GM18907 (cell line): ENCODE measurements around the gene SPTBN1.
"Not testable (repeated sequence)": the region's sequence is repeated elsewhere in the genome, so short reads cannot be mapped to it uniquely, and the experiment has no call there.

Experiments
- ATAC-seq: cut with Tn5 transposase; IDR thresholded peaks from one replicate; pipeline ENCODE4 v1.9.1; 2021; ENCODE audit warnings: mild to moderate bottlenecking, moderate library complexity; ENCODE audit not compliant: unreplicated experiment

Gene SPTBN1

GRCh38 chr2:54499661-54500060 lies 43.5 kb downstream of the SPTBN1 start:
- ATAC-seq, result no peak

GRCh38 chr2:54500404-54501205 lies 44.5 kb downstream of the SPTBN1 start:
- ATAC-seq, result no peak

- ATAC-seq, result no peak
These were observed 46.6 kb downstream of the SPTBN1 start for GRCh38 chr2:54502731-54503130.

- ATAC-seq, result no peak
These were observed 47.1 kb downstream of the SPTBN1 start for GRCh38 chr2:54503192-54503591.

GRCh38 chr2:54503828-54504227 lies 47.7 kb downstream of the SPTBN1 start:
- no peak for ATAC-seq

- ATAC-seq, result no peak
These were observed 48.7 kb downstream of the SPTBN1 start for GRCh38 chr2:54504866-54505265.

- no peak for ATAC-seq
These were observed 52.4 kb downstream of the SPTBN1 start for GRCh38 chr2:54508541-54508940.

GRCh38 chr2:54509043-54509442 lies 52.9 kb downstream of the SPTBN1 start:
- not testable (repeated sequence) for ATAC-seq

- ATAC-seq, result no peak
These were observed 54.8 kb downstream of the SPTBN1 start for GRCh38 chr2:54510916-54511315.

- no peak for ATAC-seq
These were observed 56.1 kb downstream of the SPTBN1 start for GRCh38 chr2:54512183-54512582.

GRCh38 chr2:54512663-54513362 lies 56.7 kb downstream of the SPTBN1 start:
- no peak for ATAC-seq

- no peak for ATAC-seq
These were observed 57.2 kb downstream of the SPTBN1 start for GRCh38 chr2:54513363-54513715.

- no peak for ATAC-seq
These were observed 58.9 kb downstream of the SPTBN1 start for GRCh38 chr2:54514822-54515569.

GRCh38 chr2:54516842-54517241 lies 60.7 kb downstream of the SPTBN1 start:
- ATAC-seq, result no peak

GRCh38 chr2:54518016-54518415 lies 61.9 kb downstream of the SPTBN1 start:
- ATAC-seq, result not testable (repeated sequence)

- no peak for ATAC-seq
These were observed 62.3 kb downstream of the SPTBN1 start for GRCh38 chr2:54518430-54518829.

GRCh38 chr2:54519841-54520459 lies 63.8 kb downstream of the SPTBN1 start:
- no peak for ATAC-seq

GRCh38 chr2:54520687-54521086 lies 64.6 kb downstream of the SPTBN1 start:
- ATAC-seq, result no peak

GRCh38 chr2:54522624-54523281 lies 66.6 kb downstream of the SPTBN1 start:
- peak; percentile 72 for ATAC-seq

GRCh38 chr2:54523324-54523959 lies 67.3 kb downstream of the SPTBN1 start:
- ATAC-seq, result no peak
